Esophagus muscularis mucosa (tissue), 4 donors: ENCODE results near the gene AHNAK2.

ENCODE experiments used
- EP300 ChIP-seq: sonication (generic); formaldehyde crosslinking; IDR thresholded peaks from one replicate; pipeline ENCODE4 v1.6.1; 2017; ENCODE audit warnings: antibody characterized with exemption
- POLR2AphosphoS5 ChIP-seq, 2 donors: sonication (generic); formaldehyde crosslinking; IDR thresholded peaks; one replicate each; pipeline ENCODE4 v1.6.1; 2017; ENCODE audit warnings: antibody characterized with exemption in 2 of 2
- TF ChIP-seq, protein P1 (sequence below), 3 experiments: fragments of 200-600 bp in 2 of 3; fragments of 450-650 bp in 1 of 3; sonication (generic) in 2 of 3; IDR thresholded peaks; one replicate each; pipeline ENCODE4 v1.5.1; 2017 to 2019; ENCODE audit warnings: antibody characterized with exemption in 3 of 3, mild to moderate bottlenecking in 2 of 3, moderate library complexity in 1 of 3

DNA sequence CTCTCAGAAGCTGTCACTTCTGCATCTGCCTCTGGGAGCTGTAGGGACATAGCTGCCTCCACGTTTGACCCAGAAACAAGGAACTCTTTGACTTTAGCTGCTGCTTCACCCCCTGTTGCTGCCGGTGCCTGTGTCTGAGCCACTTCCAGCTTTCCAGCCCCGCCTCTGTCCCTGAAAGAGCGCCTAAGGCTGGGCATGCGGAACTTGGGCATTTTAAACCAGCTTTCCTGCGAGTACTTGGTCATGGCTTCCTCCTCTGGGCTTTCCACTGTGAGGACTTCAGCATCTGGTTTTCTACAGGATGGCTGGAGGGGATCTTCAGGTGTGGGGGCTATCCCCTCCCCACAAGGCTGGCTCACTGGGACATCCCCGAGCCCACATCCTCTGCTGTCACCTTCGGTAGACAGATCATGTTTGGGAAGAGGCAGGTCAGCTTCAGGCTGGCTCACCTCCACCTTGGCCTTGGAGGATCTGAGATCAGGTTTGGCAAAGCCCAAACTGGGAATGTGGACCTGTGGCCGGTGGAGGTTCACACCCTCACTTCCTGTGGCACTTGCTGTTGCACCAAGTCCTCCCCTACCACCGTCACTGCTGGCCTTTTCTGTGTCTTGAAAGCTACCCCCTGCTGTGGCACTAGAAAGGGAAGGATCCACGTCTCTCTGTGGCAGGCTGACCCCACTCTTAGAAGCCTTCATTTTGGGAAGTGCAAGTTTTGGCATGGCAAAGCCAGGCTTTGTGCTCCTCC, 38.3 kb downstream of the AHNAK2 start:
- TF ChIP-seq POLR2AphosphoS5 (IDR thresholded peaks at IDR 0.05) (no peak), EP300 (no peak)
- TF ChIP-seq, protein P1, sequence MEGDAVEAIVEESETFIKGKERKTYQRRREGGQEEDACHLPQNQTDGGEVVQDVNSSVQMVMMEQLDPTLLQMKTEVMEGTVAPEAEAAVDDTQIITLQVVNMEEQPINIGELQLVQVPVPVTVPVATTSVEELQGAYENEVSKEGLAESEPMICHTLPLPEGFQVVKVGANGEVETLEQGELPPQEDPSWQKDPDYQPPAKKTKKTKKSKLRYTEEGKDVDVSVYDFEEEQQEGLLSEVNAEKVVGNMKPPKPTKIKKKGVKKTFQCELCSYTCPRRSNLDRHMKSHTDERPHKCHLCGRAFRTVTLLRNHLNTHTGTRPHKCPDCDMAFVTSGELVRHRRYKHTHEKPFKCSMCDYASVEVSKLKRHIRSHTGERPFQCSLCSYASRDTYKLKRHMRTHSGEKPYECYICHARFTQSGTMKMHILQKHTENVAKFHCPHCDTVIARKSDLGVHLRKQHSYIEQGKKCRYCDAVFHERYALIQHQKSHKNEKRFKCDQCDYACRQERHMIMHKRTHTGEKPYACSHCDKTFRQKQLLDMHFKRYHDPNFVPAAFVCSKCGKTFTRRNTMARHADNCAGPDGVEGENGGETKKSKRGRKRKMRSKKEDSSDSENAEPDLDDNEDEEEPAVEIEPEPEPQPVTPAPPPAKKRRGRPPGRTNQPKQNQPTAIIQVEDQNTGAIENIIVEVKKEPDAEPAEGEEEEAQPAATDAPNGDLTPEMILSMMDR (IDR thresholded peaks at IDR 0.05) = no peak
